ENCODE data around the gene AHI1. TPM values are rescaled to one million over a fixed set of nuclear protein-coding genes. Genes with fewer than 3 reads are reported as not detected.
"Not testable (repeated sequence)": the region's sequence is repeated elsewhere in the genome, so short reads cannot be mapped to it uniquely, and the experiment has no call there.

The AHI1 gene
- total and polyA plus RNA-seq, 5 experiments from 2014 or later = 2.3 to 16.1 (median 4.9) TPM

DNA sequence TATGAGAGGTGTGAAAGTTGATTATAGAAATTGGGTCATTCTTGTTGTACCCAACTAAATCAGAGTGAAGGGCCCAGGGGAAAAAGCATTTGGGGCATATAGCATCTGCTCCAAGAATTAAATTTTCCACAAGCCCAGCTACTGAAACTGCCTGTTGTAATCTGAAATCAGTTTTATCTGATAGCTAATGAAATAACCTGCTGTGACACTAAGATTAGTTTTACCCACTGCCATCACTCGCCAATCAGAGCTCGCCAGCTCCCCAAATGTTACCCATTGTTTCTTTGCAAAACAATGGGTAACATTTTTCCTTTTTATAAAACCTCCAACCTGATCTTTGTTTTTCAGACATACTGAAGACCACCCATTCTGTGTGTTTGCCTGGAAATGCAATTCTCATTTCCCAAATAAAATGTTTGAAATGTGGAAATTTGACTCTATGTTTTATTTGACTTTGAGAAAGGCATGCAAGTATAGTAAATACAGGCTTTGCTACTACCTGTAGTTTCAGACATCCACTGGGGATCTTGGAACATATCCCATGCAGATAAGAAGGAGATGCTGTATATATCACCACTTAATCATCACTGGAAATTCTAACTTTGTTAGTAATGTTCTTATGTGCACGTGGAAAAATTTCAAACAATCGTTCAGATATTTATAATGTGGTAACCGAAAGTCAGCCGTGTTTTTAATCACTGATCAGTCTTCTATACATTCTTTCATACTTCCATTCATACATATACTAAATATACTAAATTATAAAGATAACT lies 6.3 kb upstream of the AHI1 start:
- POLR2A ChIA-PET = no interaction called here
- H3K27ac Mint-ChIP-seq = no peak overlapping the region
- no peaks in the 10 kb centered on the region for H3K9me3 Mint-ChIP-seq
- H3K4me1 Mint-ChIP-seq = peaks cover 0 to 5% (median 0%) of the 10 kb centered on the region in 4 donors
- H3K27me3 Mint-ChIP-seq = no peaks in the 10 kb centered on the region
- ATAC-seq = no peak
- no peaks in the 10 kb centered on the region for H3K36me3 Mint-ChIP-seq
- DNase-seq = no peak
- H3K4me3 Mint-ChIP-seq = no peak overlapping the region

DNA sequence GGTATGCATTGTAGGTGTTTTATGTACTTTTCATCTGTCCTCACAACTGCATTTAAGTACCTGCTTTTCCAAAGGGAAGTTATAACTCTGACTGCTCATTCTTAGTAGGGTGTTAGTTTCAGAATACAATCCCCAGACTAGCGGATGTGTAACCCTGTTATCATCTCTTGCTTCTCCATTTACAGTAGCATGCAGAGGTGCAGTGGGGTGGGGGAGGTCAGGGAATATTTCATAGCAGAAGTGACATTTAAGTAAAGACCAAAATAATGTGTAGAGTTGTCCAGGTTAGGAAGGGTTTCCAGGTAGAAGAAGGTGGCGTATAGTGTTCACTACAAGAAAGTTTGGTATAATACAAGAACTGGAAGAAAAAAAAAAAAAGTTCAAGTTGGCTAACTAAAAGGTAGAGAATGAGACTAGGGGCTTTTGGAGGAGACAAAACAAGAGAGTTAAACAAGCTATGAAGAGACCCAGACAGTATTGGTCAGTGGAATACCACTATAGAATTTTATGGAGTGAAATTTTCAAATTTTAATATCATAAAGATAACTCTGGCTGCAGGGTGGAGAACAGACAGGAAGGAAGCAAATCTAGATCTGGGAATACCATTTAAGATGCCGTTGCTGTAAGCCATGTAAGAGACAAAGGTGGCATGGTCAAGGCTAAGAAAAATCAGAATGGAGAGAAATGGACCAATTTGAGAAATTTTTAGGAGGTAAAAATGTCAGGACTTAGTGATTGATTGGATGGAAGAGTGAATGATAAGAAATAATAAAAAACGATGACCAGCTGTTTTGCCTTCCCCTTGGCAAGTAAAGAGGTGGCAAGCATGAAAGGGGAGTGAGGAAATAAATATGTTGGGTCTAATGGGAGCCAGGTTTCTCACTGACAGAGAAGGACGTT lies 2.2 kb upstream of the AHI1 start:
- Mint-ChIP-seq H3K27me3 (no peaks in the 10 kb centered on the region), H3K9me3 (no peaks in the 10 kb centered on the region), H3K36me3 (no peaks in the 10 kb centered on the region), H3K27ac (no peak overlapping the region), H3K4me3 (no peak overlapping the region), H3K4me1 (peaks cover 2 to 15% (median 6%) of the 10 kb centered on the region in 4 donors)
- POLR2A ChIA-PET = no interaction called here
- no peak for ATAC-seq
- DNase-seq = no peak

- Mint-ChIP-seq H3K36me3 (no peaks in the 10 kb centered on the region), H3K27me3 (no peaks in the 10 kb centered on the region), H3K4me1 (peaks cover 2 to 15% (median 6%) of the 10 kb centered on the region in 4 donors), H3K27ac (no peak overlapping the region), H3K9me3 (no peaks in the 10 kb centered on the region), H3K4me3 (no peak overlapping the region)
- DNase-seq = peak in 9 of 10 donors; percentile 11 to 83 (median 58)
- peak; percentile 60 to 62 for ATAC-seq
- POLR2A ChIA-PET = interaction anchor here (0.8 to 1.7 kb wide), 3 partner anchors 79 to 792 kb away, joined by 3 to 36 read pairs (median 4); partner anchors contain the start of gene BCLAF1
Observed at GRCh38 chr6:135498185-135498841, 773 bp upstream of the AHI1 start.

DNA sequence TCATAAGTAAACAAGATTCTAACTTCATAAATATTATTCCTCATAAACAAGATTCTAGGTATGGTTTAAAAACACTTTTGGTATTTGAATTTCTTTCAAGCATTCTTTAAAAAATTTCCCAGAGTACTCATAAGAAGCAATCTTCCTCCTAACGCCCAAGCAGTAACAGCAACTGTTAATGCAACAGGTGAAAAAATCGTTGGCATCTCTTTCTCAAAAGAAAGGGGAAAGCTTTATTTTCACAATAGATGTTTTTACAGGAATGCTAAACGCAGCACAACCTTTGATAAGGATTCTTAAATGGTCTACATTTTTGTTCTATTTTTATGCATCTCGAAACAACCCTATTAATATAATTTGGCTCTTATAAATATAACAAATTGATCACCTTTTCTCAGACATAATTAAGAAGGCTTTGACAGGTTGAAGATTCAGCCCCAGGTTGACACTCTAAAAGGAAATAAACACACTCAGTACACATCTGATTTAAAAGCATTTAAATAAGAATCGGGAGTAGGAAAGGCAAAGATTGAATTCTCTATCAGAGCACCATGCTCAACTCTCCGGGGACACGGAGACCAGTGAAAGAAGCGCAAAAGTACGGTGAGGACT lies 634 bp downstream of the AHI1 start:
- POLR2A ChIA-PET = no interaction called here
- ATAC-seq = peak in 1 of 2 donors; percentile 13
- DNase-seq = no peak
- peaks cover 2 to 15% (median 6%) of the 10 kb centered on the region in 4 donors for H3K4me1 Mint-ChIP-seq
- H3K36me3 Mint-ChIP-seq = peaks cover 0 to 3% (median 2%) of the 10 kb centered on the region in 3 donors
- H3K9me3 Mint-ChIP-seq = no peaks in the 10 kb centered on the region
- no peak overlapping the region for H3K27ac Mint-ChIP-seq
- no peaks in the 10 kb centered on the region for H3K27me3 Mint-ChIP-seq
- H3K4me3 Mint-ChIP-seq = no peak overlapping the region

GRCh38 chr6:135493218-135493961 lies 4.2 kb downstream of the AHI1 start:
- DNase-seq (no peak), ATAC-seq (no peak)
- H3K4me1 Mint-ChIP-seq = peaks cover 2 to 15% (median 6%) of the 10 kb centered on the region in 4 donors
- H3K4me3 Mint-ChIP-seq = no peak overlapping the region
- peaks cover 24 to 31% (median 28%) of the 10 kb centered on the region in 3 donors for H3K36me3 Mint-ChIP-seq
- POLR2A ChIA-PET = interaction anchor here (0.6 kb wide), 1 partner anchor 149 kb away, joined by 3 read pairs; no protein-coding TSS in a partner anchor
- H3K27me3 Mint-ChIP-seq = no peaks in the 10 kb centered on the region
- no peaks in the 10 kb centered on the region for H3K9me3 Mint-ChIP-seq
- H3K27ac Mint-ChIP-seq = no peak overlapping the region

- POLR2A ChIA-PET = no interaction called here
- H3K36me3 Mint-ChIP-seq = peaks cover 24 to 48% (median 43%) of the 10 kb centered on the region in 3 donors
- peaks cover 0 to 4% (median 0%) of the 10 kb centered on the region in 9 donors for H3K9me3 Mint-ChIP-seq
- no peak for DNase-seq
- ATAC-seq = no peak
- H3K27ac Mint-ChIP-seq = no peak overlapping the region
- no peaks in the 10 kb centered on the region for H3K27me3 Mint-ChIP-seq
- peaks cover 0 to 2% (median under 1%) of the 10 kb centered on the region in 4 donors for H3K4me1 Mint-ChIP-seq
- H3K4me3 Mint-ChIP-seq = no peak overlapping the region
Observed at GRCh38 chr6:135490381-135490780, 7.2 kb downstream of the AHI1 start.

- H3K27ac Mint-ChIP-seq = no peak overlapping the region
- peaks cover 38 to 60% (median 48%) of the 10 kb centered on the region in 3 donors for H3K36me3 Mint-ChIP-seq
- H3K4me1 Mint-ChIP-seq = no peaks in the 10 kb centered on the region
- POLR2A ChIA-PET = no interaction called here
- H3K27me3 Mint-ChIP-seq = no peaks in the 10 kb centered on the region
- peaks cover 0 to 21% (median 7%) of the 10 kb centered on the region in 9 donors for H3K9me3 Mint-ChIP-seq
- no peak for DNase-seq
- no peak for ATAC-seq
- no peak overlapping the region for H3K4me3 Mint-ChIP-seq
Observed at GRCh38 chr6:135488023-135488422, 9.5 kb downstream of the AHI1 start.

- H3K27ac Mint-ChIP-seq, POLR2A ChIA-PET, H3K27me3 Mint-ChIP-seq, H3K4me1 Mint-ChIP-seq, DNase-seq, ATAC-seq, H3K4me3 Mint-ChIP-seq: not testable (repeated sequence)
- peaks cover 30 to 65% (median 40%) of the 10 kb centered on the region in 3 donors for H3K36me3 Mint-ChIP-seq
- H3K9me3 Mint-ChIP-seq = peaks cover 9 to 50% (median 21%) of the 10 kb centered on the region in 9 donors
Observed at GRCh38 chr6:135483903-135484302, 13.6 kb downstream of the AHI1 start.

GRCh38 chr6:135481783-135482369 lies 15.7 kb downstream of the AHI1 start:
- peaks cover 12 to 58% (median 29%) of the 10 kb centered on the region in 9 donors for H3K9me3 Mint-ChIP-seq
- peaks cover 0 to 3% (median 0%) of the 10 kb centered on the region in 4 donors for H3K4me1 Mint-ChIP-seq
- POLR2A ChIA-PET = no interaction called here
- H3K27ac Mint-ChIP-seq = peak overlapping the region in 2 of 10 donors; percentile 5 to 25
- no peak for ATAC-seq
- peaks cover 0 to 4% (median 0%) of the 10 kb centered on the region in 5 donors for H3K27me3 Mint-ChIP-seq
- no peak overlapping the region for H3K4me3 Mint-ChIP-seq
- H3K36me3 Mint-ChIP-seq = peaks cover 35 to 63% (median 38%) of the 10 kb centered on the region in 3 donors
- no peak for DNase-seq

GRCh38 chr6:135479601-135480000 lies 17.9 kb downstream of the AHI1 start:
- H3K4me1 Mint-ChIP-seq = peaks cover 0 to 3% (median 0%) of the 10 kb centered on the region in 4 donors
- H3K9me3 Mint-ChIP-seq = peaks cover 12 to 52% (median 29%) of the 10 kb centered on the region in 9 donors
- ATAC-seq = no peak
- H3K36me3 Mint-ChIP-seq = peaks cover 31 to 57% (median 35%) of the 10 kb centered on the region in 3 donors
- H3K4me3 Mint-ChIP-seq = no peak overlapping the region
- peaks cover 0 to 4% (median 0%) of the 10 kb centered on the region in 5 donors for H3K27me3 Mint-ChIP-seq
- POLR2A ChIA-PET = no interaction called here
- DNase-seq = no peak
- H3K27ac Mint-ChIP-seq = no peak overlapping the region

DNA sequence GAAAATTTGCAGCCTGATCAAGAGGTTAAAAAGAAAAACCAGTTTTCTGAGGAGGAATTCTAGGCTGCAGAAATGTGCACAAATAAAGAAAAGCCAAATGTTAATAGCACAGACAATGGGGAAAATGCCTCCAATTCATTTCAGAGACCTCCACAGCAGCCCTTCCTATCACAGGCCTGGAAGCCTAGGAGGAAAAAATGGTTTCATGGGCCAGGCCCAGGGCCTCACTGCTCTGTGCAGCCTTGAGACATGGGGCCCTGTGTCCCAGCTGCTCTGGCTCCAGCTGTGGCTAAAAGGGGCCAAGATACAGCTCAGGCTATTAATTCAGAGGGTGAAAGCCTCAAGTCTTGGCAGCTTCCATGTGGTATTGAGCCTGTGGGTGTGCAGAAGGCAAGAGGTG lies 18.9 kb downstream of the AHI1 start:
- no peak overlapping the region for H3K27ac Mint-ChIP-seq
- peaks cover 9 to 44% (median 29%) of the 10 kb centered on the region in 9 donors for H3K9me3 Mint-ChIP-seq
- DNase-seq (no peak), ATAC-seq (no peak)
- H3K36me3 Mint-ChIP-seq = peaks cover 26 to 49% (median 27%) of the 10 kb centered on the region in 3 donors
- H3K4me1 Mint-ChIP-seq = peaks cover 0 to 3% (median 0%) of the 10 kb centered on the region in 4 donors
- no peak overlapping the region for H3K4me3 Mint-ChIP-seq
- H3K27me3 Mint-ChIP-seq = peaks cover 0 to 4% (median 0%) of the 10 kb centered on the region in 5 donors
- POLR2A ChIA-PET = no interaction called here

Measured in naive thymus-derived CD8-positive, alpha-beta T cell (primary cell).